WERI-Rb-1 (cell line): ENCODE results near the gene STAC2.

Experiments
- DNase-seq: peaks from one replicate; pipeline ENCODE4 v3.0.0-alpha.2; 2020
- H3K27ac ChIP-seq: fragments of 250-450 bp; sonication (Bioruptor Pico); 2 replicates; pipeline ENCODE4 v1.5.1; 2020; ENCODE audit warnings: mild to moderate bottlenecking, moderate library complexity
- H3K27me3 ChIP-seq: fragments of 250-450 bp; sonication (Bioruptor Pico); 2 replicates; pipeline ENCODE4 v1.5.1; 2021; ENCODE audit warnings: mild to moderate bottlenecking, low read depth, moderate library complexity; ENCODE audit not compliant: insufficient read depth, severe bottlenecking
- H3K36me3 ChIP-seq: fragments of 250-450 bp; sonication (Bioruptor Pico); 2 replicates; pipeline ENCODE4 v1.5.1; 2020; ENCODE audit warnings: mild to moderate bottlenecking, moderate library complexity
- H3K4me3 ChIP-seq: 2 replicates; pipeline ENCODE4 v1.5.1; 2011; ENCODE audit warnings: low read depth, mild to moderate bottlenecking, control low read depth, low read length
- H3K9me3 ChIP-seq: fragments of 250-450 bp; sonication (Bioruptor Pico); 2 replicates; pipeline ENCODE4 v1.5.1; 2021; ENCODE audit warnings: mild to moderate bottlenecking, moderate library complexity; ENCODE audit not compliant: severe bottlenecking
- CTCF ChIP-seq: IDR thresholded peaks from 2 replicates; pipeline ENCODE4 v1.5.1; 2011; ENCODE audit warnings: low read depth, mild to moderate bottlenecking, control low read depth, inconsistent platforms, low read length

Gene STAC2

DNA sequence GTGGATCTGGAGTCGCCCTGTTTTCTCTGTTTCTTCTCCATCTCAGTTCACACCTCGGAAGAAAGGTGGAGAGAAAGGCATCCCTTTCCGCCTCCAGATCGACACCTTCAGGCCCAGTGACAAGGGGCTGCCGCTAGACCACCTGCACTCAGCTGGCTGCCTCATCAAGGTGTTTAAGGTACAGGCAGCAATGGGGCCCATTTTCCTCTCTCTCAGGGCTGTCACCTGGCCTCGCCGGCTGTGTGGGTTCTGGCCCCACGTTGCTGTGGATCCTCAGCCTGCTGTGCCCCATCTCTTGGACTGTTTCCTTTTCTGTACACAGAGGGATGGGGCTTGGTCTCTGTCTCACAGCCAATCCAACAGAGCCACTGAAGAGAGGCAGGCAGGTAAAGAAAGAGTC lies 17.4 kb upstream of the STAC2 start:
- no peaks in the 10 kb centered on the region for H3K27me3 ChIP-seq
- no peak overlapping the region for H3K27ac ChIP-seq
- no peak for DNase-seq
- H3K36me3 ChIP-seq, result no peaks in the 10 kb centered on the region
- no peaks in the 10 kb centered on the region for H3K9me3 ChIP-seq
- TF ChIP-seq CTCF, result no peak
- H3K4me3 ChIP-seq, result no peak overlapping the region

GRCh38 chr17:39240631-39241030 lies 14.9 kb upstream of the STAC2 start:
- DNase-seq, result no peak
- Histone ChIP-seq H3K4me3 (no peak overlapping the region), H3K9me3 (no peaks in the 10 kb centered on the region), H3K36me3 (no peaks in the 10 kb centered on the region), H3K27me3 (no peaks in the 10 kb centered on the region), H3K27ac (no peak overlapping the region)
- TF ChIP-seq CTCF, result no peak

DNA sequence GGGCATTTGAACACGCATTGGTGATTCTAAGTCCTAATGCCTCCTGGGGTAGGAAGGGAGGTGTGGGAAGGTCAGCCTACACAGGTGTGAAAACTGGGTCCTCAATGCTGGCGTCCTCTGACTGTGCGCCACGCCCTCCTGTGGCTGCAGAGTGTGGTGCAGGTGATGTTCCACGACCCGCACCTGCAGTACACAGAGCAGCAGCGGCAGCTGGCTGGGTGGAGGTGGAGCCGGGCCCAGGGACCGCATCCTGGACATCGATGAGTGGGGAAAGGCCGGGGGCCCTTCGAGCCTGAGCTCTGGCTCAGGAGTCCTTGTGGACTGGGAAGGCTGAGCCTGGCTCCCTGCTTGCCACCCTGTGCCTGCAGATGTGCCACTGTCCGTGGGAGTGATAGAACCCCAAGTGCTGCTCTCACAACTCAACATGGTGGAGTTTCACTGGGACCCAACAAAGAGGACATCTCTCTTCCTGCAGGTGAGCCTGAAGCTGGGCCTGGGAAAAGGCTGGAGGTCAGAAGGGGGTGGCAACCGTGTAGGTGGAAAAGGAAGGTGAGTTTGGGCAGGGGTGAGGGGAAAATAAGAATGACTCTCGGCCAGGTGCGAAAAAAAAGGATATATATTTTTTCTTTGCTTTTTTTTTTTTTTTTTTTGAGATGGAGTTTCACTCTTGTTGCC lies 14.0 kb upstream of the STAC2 start:
- Histone ChIP-seq H3K27ac (no peak overlapping the region), H3K27me3 (no peaks in the 10 kb centered on the region), H3K9me3 (no peaks in the 10 kb centered on the region), H3K4me3 (no peak overlapping the region), H3K36me3 (no peaks in the 10 kb centered on the region)
- peak; percentile 81 for DNase-seq
- peak; percentile 95 for TF ChIP-seq CTCF

GRCh38 chr17:39238311-39238972 lies 12.7 kb upstream of the STAC2 start:
- TF ChIP-seq CTCF, result no peak
- DNase-seq, result no peak
- Histone ChIP-seq H3K27me3 (no peaks in the 10 kb centered on the region), H3K9me3 (no peaks in the 10 kb centered on the region), H3K4me3 (no peak overlapping the region), H3K27ac (no peak overlapping the region), H3K36me3 (no peaks in the 10 kb centered on the region)

GRCh38 chr17:39237586-39237985 lies 11.8 kb upstream of the STAC2 start:
- DNase-seq, result no peak
- no peak overlapping the region for H3K4me3 ChIP-seq
- H3K27ac ChIP-seq, result no peak overlapping the region
- H3K27me3 ChIP-seq, result no peaks in the 10 kb centered on the region
- H3K9me3 ChIP-seq, result no peaks in the 10 kb centered on the region
- H3K36me3 ChIP-seq, result no peaks in the 10 kb centered on the region
- no peak for TF ChIP-seq CTCF
